ENCODE results near the gene GABRA4. TPM values are rescaled to one million over a fixed set of nuclear protein-coding genes. Genes with fewer than 3 reads are reported as not detected.

The GABRA4 gene
- total RNA-seq, 1 donor = not detected

DNA sequence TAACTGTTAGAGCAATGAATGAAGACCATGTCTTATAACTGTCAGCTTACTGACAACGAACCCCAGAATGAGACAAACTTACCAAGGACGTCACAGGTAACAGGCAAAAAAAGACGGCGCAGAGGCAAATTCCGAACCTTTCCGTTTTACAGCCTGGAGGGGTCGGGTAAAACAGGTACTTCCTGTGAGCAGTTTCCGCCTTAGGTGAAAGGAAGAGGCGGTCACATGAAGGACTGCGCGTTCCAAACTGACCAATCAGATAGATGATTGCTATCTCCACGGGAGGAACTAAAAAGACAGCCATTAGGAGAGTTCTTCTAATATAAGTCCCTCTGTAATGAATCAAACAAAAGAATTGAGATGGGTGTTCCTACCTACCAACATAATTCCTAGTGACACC is 84.3 kb downstream of the GABRA4 start, which contains the start of gene COX7B2:
Gene COX7B2, minus strand, starts transcription at position 168 of the 400 bp plus-strand sequence. CDS start 174,053 bp downstream, outside the sequence.
- no peak for DNase-seq (ENCODE audit: low read depth)
- H3K4me3 ChIP-seq (ENCODE audit: low read depth, low read length) = no peak within 1 kb of the TSS
- TF ChIP-seq, protein P1, sequence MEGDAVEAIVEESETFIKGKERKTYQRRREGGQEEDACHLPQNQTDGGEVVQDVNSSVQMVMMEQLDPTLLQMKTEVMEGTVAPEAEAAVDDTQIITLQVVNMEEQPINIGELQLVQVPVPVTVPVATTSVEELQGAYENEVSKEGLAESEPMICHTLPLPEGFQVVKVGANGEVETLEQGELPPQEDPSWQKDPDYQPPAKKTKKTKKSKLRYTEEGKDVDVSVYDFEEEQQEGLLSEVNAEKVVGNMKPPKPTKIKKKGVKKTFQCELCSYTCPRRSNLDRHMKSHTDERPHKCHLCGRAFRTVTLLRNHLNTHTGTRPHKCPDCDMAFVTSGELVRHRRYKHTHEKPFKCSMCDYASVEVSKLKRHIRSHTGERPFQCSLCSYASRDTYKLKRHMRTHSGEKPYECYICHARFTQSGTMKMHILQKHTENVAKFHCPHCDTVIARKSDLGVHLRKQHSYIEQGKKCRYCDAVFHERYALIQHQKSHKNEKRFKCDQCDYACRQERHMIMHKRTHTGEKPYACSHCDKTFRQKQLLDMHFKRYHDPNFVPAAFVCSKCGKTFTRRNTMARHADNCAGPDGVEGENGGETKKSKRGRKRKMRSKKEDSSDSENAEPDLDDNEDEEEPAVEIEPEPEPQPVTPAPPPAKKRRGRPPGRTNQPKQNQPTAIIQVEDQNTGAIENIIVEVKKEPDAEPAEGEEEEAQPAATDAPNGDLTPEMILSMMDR (IDR thresholded peaks at IDR 0.05; ENCODE audit: insufficient read depth, low read depth, low read length) = no peak

DNA sequence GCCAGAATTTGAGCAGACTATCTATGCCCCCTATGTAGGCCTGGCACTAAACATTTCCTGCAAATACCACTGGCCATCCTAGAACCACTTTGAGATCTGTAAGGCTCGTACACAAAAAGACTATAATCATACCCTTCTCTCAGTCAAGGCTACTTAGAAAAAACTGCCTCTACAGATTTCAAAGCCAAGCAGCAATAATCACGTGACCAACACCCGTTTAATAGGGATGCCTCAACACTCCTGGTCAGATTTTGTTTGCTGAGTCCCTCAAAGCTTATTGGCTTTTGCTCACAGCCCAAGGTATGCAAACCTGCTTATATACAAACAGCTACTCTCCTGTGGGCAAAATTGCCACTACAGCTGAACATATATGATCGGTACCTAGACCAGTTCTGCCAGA is 85.2 kb downstream of the GABRA4 start:
- H3K4me3 ChIP-seq (ENCODE audit: low read depth, low read length) = no peak overlapping the region

DNA sequence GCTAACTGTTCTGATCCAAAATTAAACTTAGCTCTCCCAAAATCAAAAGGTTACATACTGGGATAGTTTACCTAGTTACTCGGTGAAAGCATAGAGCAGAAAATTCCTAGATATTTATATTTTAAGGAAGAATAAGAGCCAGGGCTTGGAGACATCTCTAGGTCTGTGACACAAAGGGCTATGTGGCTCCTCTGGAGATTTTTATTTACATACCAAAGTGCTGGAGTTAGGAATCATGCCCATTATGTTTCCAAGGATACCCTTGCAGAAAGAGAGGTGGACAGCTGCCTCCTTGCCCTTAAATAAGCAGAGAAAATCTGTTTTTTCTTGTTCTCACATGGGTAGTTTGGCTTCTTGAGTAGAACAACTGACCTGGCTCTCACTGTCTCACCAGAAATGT is 93.3 kb downstream of the GABRA4 start:
- TF ChIP-seq, protein P1 (IDR thresholded peaks at IDR 0.05; ENCODE audit: insufficient read depth, low read depth, low read length) = no peak
- no peak overlapping the region for H3K4me3 ChIP-seq (ENCODE audit: low read depth, low read length)
- DNase-seq (ENCODE audit: low read depth) = no peak

More for the DNA sequence above, 85.2 kb downstream of the GABRA4 start:
- TF ChIP-seq, protein P1 (IDR thresholded peaks at IDR 0.05; ENCODE audit: insufficient read depth, low read depth, low read length) = no peak
- no peak for DNase-seq (ENCODE audit: low read depth)

DNA sequence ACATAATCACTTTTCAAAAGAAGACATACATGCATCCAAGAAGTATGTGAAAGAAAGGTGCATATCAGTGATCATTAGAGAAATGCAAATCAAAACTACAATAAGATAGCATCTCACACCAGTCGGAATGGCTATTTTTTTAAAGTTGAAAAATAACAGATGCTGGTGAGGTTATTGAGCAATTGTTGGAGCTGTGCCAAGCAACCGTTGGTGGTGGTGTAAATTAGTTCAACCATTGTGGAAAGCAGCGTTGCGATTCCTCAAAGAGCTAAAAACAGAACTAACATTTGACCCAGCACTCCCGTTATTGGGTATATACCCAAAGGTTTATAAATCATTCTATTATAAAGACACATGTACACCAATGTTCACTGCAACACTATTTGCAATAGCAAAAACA is 98.6 kb downstream of the GABRA4 start:
- TF ChIP-seq, protein P1 (IDR thresholded peaks at IDR 0.05; ENCODE audit: insufficient read depth, low read depth, low read length) = no peak
- no peak overlapping the region for H3K4me3 ChIP-seq (ENCODE audit: low read depth, low read length)
- no peak for DNase-seq (ENCODE audit: low read depth)

DNA sequence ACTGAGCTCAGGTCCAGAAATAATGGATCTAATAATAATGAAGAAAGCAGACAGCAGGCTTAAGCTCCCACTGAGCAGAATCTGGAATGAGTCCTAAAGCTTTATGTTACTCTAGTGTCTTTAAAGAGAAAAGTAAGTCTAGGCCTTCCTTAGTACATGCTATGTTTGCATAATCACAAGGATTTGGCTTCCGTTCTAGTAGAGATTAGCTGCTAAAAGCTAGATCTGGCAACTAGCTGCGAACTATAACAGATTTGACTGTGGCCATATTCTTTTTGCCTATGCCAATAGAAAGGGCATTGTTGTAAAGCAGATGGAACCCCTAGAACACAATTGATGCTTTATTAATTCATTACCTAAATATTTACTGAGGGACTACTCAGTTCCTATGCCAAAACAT is 103.3 kb downstream of the GABRA4 start:
- DNase-seq (ENCODE audit: low read depth) = no peak
- no peak overlapping the region for H3K4me3 ChIP-seq (ENCODE audit: low read depth, low read length)
- TF ChIP-seq, protein P1 (IDR thresholded peaks at IDR 0.05; ENCODE audit: insufficient read depth, low read depth, low read length) = no peak

DNA sequence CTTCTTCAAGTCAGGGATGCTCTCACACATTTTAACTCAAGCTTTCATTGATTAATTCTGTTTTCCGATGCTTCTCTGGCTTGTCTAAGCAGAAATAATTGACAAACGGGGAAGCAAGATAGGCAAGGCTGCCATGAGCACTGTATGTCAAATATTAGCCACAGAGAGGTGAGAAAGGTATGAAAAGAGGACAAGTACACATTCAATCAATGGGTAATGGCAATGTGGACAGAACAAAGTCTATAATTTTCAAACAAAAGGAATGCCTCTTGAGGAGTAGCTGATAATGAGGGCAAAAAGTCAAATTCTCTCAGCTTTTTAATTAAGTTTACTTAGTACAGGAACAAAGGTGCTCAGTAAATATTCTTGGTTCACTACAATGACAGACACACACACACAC is 104.0 kb downstream of the GABRA4 start:
- no peak overlapping the region for H3K4me3 ChIP-seq (ENCODE audit: low read depth, low read length)
- no peak for DNase-seq (ENCODE audit: low read depth)
- TF ChIP-seq, protein P1 (IDR thresholded peaks at IDR 0.05; ENCODE audit: insufficient read depth, low read depth, low read length) = no peak

DNA sequence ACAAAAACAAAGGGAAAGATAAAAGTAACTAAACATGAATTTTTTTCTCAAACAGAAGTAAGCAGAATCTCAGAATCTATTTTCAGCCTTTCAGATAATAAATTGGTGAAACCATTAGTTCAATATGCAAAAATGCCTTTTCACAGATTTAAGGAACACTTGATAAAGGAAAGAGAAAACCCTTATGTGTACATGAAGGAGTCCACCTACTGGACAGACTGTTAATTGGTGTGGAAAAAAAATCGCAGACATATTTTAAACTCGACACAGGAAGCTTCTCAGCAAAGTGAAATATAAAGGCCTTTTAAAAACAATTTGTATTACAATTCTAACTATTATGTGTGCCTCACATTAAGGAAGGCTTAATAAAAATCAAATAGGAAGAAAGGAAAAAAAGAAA is 106.7 kb downstream of the GABRA4 start:
- TF ChIP-seq, protein P1 (IDR thresholded peaks at IDR 0.05; ENCODE audit: insufficient read depth, low read depth, low read length) = no peak
- no peak overlapping the region for H3K4me3 ChIP-seq (ENCODE audit: low read depth, low read length)
- peak; percentile 0 for DNase-seq (ENCODE audit: low read depth)

Data from fibroblast of villous mesenchyme (primary cell).